Stomach (tissue), 4 donors: ENCODE data around the gene DCBLD2.

Experiments
- POLR2A ChIP-seq, 4 donors: fragments of 450-650 bp; IDR thresholded peaks; one replicate each; pipeline ENCODE4 v1.6.1; 2016; ENCODE audit warnings: antibody characterized with exemption in 4 of 4, control low read depth in 2 of 4, mild to moderate bottlenecking in 1 of 4, moderate library complexity in 1 of 4
- POLR2AphosphoS5 ChIP-seq, 3 donors: sonication (generic); formaldehyde crosslinking; IDR thresholded peaks; one replicate each; pipeline ENCODE4 v1.6.1; 2016; ENCODE audit warnings: antibody characterized with exemption in 3 of 3
- TF ChIP-seq, protein P1 (sequence below), 7 experiments: fragments of 450-650 bp in 4 of 7; fragments of 200-600 bp in 3 of 7; sonication (generic) in 3 of 7; IDR thresholded peaks; one replicate each; pipeline ENCODE4 v1.5.1; 2016 to 2019; ENCODE audit warnings: antibody characterized with exemption in 7 of 7, control low read depth in 2 of 7, mild to moderate bottlenecking in 1 of 7

GRCh38 chr3:98780343-98780742 is 121.2 kb downstream of the DCBLD2 start:
- TF ChIP-seq, protein P1, sequence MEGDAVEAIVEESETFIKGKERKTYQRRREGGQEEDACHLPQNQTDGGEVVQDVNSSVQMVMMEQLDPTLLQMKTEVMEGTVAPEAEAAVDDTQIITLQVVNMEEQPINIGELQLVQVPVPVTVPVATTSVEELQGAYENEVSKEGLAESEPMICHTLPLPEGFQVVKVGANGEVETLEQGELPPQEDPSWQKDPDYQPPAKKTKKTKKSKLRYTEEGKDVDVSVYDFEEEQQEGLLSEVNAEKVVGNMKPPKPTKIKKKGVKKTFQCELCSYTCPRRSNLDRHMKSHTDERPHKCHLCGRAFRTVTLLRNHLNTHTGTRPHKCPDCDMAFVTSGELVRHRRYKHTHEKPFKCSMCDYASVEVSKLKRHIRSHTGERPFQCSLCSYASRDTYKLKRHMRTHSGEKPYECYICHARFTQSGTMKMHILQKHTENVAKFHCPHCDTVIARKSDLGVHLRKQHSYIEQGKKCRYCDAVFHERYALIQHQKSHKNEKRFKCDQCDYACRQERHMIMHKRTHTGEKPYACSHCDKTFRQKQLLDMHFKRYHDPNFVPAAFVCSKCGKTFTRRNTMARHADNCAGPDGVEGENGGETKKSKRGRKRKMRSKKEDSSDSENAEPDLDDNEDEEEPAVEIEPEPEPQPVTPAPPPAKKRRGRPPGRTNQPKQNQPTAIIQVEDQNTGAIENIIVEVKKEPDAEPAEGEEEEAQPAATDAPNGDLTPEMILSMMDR (IDR thresholded peaks at IDR 0.05), result no peak
- TF ChIP-seq POLR2A (IDR thresholded peaks at IDR 0.05), result no peak
- TF ChIP-seq POLR2AphosphoS5 (IDR thresholded peaks at IDR 0.05), result no peak
